HUDEP-2 (cell line): ENCODE data around the gene PYDC2.

Experiments used
- DNase-seq, 76 experiments: peaks; one replicate each; lab custom pipeline; 2025; ENCODE audit not compliant: unreplicated experiment in 76 of 76; lab: John Stamatoyannopoulos, UW

The PYDC2 gene

DNA sequence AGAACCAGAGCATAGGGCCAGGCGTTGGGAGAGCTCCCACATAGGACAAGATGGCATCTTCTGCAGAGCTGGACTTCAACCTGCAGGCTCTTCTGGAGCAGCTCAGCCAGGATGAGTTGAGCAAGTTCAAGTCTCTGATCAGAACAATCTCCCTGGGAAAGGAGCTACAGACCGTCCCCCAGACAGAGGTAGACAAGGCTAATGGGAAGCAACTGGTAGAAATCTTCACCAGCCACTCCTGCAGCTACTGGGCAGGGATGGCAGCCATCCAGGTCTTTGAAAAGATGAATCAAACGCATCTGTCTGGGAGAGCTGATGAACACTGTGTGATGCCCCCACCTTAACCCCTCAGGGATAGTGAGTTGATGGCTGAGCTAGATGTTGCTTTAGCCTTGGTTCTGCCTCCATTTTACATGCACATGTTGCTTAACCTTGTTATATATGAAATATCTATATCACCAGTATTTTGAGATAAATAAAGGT is at the start of gene PYDC2:
PYDC2 (plus strand) TSS at position 51 of the 483 bp plus-strand sequence; CDS start at position 51, 0 bp downstream.
- DNase-seq = no peak

DNA sequence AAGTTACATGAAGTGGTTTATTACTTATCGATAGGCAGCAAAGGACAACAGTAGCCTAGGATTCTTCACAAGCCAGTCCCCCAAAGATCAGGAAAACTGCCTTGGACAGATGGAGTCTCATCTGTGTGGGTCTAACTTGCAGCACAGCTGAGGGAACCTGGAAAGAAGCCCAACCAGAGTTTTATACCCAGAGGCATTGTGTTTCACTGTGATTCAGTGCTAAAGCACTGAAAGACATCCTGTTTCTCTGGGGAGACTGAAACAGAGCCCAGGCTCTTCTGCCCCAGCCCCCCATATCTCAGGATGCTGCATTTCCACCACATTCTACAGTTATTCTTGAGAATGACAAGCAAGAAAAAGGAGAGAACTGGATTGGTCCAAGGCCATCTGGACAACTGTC is 48.2 kb upstream of the PYDC2 start:
- DNase-seq = no peak

DNA sequence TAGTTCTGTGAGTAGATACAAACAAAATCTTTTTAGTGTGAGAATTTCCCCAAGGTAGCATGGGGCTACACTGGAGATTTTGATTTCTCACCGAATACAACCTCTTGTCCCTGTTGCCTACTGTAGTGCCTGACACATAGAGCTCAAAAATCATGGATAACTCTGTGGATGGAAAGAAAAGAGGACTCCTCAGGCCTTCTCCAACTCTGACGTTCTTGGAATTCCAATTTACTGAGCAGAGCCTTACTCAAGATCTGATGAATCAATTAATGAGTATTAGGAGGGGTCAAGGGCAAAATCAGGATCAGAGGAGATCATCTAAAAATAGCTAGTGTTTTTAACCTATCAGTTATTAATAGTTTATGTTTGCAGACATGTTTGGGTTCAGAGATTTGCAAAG is 46.7 kb upstream of the PYDC2 start:
- DNase-seq = no peak

DNA sequence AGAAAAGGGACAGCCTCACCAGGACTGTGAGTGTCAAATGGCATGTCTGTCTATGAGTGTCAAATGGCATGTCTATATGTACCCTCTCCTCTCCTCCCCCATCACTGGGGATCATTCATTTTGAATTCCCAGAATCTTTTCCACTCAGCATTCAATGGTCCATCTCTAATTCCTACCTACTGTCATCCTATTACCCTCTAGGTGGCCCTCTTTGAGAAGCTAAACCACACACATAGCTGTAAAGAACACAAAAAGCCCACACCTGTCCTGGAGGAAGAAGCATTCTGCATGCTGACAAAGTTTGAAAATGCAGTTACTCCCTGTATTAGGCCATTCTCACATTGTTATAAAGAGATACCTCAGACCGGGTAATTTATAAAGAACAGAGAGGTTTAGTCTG is 46.2 kb upstream of the PYDC2 start:
- no peak for DNase-seq

DNA sequence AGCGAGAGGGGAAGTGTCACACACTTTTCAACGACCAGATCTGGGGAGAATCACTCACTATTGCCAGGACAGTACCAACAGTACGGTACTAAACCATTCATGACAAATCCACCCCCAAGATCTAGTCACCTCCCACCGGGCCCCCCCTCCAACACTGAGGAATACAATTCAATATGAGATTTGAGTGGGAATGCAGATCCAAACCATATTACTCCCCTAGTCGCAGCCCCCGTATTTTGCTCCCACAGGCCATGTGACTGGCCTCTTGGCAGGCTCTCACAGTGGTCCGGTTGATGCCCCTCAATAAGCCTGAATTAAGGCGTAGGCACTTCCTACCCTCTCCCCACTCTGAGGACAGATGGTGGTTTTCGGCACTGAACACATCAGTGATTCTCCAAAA is 45.4 kb upstream of the PYDC2 start:
- DNase-seq = no peak

DNA sequence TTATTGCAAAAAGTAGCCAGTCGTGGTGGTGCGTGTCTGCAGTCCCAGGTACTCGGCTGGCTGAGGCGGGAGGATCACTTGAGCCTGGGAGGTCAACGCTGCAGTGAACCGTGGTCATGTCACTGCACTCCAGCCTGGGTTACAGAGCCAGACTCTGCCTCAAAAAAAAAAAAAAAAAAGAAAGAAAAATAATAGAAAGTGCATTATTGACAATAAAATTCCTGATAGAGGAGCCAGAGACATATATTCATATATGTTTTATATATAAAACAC is 43.6 kb upstream of the PYDC2 start:
- DNase-seq = no peak

DNA sequence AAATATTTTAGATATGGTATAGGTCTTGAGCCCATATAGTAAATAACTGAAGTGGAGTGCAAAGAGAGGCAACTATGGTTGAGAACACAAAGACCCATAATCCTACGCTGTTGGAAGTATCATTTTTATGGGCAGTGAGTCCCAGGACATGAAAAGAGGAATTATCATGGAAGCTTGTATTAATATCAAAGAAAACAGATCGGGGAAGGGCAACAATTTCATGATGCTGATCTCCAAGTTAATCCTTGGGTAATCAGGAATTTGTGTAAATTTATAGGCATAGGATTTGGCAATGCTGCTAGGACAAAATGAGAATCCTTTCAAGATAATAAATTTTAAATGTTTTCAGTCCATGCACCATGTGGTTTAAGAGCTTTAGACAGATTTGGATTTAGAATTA is 40.2 kb upstream of the PYDC2 start:
- no peak for DNase-seq

DNA sequence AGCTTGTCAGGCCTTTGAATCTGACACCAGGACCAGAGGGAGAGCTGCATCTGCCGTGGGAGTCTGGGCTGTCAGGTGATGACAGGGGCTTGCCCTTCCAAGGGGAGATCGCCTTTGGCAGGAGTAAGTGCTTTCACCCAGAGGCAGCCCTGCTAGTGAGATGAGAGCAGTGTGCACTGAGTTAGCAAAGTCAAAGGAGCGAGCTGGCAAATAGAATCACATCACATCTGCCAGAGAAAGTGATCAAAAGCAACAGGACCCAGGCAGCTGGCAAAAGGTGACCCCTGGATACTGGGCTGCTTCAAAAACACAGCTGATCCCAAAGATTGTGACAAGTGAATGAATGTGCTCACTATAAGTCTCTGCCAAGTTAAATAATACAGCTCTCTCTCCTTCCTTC is 36.1 kb upstream of the PYDC2 start:
- no peak for DNase-seq

DNA sequence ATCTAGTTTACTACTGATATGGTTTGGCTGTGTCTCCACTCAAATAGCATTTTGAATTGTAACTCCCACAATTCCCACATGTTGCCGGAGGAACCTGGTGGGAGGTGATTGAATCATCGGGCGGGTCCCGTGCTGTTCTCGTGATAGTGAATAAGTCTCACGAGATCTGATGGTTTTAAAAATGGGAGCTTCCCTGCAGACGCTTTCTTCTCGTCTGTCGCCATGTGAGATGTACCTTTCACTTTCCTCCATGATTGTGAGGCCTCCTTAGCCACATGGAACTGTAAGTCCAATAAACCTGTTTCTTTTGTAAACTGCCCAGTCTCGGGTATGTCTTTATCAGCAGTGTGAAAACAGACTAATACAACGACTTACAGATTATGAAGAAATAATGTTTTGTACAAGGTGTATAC is 35.6 kb upstream of the PYDC2 start:
- no peak for DNase-seq

DNA sequence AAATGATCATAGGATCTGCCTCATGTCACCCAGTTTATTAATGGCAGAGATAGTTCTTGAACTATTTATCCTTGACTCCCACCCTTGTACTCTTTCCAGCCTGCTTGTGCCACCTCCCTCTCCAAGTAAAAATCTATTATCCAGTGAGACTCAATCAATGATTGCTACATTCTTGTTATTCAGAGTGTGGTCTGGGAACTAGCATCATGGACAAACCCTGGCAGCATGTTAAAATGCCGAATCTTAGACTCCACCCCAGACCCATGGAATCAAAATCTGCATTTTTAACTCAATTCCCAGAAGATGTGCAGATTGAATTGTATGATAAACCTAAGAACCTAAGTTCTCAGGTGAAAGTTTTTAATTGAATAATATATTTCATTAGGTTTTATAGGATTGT is 34.7 kb upstream of the PYDC2 start:
- DNase-seq = no peak

DNA sequence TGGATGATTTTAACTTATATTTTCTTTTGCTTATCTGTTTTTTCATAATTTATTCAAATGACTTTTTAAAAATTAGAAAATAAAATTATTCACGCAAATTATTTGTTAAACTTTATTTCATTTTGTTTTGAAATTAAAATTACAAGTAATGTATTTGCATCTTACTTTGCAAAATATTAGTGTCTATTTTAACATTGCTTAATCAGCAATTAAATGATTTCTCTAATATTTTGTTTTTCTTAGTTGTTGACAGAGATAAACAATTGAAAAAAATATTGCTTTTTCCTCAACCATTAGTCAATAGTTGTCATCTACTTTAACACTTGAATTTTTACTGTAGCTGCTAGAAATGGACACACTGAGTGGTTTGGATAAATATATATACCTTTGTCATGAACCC is 32.8 kb upstream of the PYDC2 start:
- DNase-seq = no peak

DNA sequence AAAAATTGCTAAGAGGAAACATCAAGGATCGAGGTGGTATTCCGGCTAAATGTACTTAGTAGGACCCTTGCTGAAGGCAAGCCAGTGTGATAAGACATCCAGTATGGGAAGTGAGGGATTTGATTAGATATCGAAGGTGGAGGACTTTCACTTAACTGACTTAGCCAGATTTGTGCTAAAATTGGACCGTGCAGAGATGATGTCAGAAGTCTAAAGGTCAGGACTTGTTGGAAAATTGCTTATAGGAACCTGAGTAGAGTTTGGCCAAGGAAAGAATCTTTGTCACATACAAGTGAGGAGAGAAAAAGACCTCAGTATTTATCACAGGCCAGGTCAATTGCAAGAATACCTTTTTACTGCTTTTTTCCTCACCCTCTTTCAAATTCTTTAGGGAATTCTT is 30.9 kb upstream of the PYDC2 start:
- no peak for DNase-seq

DNA sequence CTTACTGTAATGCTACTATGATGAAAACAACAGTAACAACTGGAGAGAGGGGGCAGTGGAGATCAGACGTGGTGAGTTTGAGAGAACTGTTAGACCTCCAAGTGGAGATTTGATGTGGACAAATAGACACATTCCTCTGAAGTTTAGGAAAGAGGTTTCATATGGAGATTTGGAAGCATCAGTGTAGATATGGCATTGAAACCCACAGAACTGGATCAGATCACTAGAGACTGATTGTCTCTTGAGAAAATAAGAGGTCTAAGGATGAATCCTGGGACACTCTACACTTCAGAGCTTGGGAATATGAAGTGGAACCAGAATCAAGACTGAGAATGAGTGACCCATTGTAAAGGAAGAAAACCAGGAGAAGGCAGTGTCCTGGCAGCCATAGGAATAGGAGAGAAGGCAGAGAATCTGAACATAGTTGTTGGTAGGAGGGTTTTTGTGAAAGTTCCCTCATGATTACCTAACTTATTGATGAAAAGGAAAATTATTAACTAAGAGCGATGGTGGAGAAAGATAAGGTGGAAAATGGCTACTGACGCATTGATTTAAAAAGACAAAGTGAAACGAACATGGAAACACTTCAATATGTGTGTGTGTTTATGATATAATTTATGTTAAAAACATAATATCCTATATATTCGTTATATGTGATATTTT is 29.7 kb upstream of the PYDC2 start:
- DNase-seq = no peak

DNA sequence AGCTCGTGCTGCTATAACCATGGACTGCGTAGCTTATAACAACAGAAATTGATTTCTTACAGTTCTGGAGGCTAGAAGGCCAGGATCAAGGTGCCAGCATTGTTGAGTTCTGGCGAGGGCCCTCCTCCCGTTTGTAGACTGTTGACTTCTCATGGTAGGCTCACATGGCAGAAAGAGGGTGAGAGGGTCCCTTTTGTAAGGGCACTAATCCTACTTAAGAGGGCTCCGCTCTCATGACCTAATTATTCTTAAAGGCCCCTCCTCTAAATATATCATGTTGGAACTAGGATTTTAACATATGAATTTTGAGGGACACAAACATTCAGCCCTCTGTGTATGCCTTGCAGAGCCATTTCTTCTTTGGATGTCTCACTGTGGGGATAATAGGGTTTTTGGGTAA is 28.8 kb upstream of the PYDC2 start:
- DNase-seq = no peak

DNA sequence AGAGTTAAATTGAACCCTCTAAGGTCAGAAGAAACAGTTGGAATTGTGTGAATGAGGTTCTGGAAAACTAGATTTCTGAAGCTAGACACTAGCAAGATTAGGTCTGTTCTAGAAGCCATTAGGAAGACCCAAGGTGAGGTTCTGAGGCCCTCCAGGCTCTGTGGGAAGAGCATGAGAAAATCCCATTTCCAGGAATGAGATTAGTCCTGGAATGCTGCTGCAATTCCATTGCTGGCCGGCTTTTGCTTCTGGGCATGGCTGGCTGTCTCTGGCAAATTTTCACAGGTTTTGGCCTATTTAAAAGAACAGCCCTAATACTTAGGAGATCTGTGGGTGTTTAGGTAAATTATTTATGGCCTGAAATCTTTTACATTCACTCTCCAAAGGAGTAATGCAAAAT is 26.9 kb upstream of the PYDC2 start:
- DNase-seq = no peak

DNA sequence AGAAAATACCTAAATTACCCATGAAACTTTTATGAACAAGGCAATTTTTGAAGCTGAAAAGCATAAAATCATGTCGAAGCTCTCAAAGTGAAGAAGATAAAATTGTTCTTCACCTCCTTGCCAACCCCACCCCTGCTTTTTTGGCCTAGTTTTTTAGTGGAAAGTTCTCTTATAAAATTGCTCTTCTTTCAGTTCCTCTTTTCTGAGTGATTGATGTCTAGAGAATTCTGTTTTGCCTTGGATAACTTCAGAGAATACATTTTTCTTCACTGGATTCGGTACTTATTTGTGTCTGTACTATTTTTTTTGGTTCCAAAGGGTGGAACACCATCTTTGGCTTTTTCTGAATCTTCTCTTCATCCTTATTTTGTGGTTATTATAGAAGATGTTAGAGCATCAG is 25.0 kb upstream of the PYDC2 start:
- no peak for DNase-seq

DNA sequence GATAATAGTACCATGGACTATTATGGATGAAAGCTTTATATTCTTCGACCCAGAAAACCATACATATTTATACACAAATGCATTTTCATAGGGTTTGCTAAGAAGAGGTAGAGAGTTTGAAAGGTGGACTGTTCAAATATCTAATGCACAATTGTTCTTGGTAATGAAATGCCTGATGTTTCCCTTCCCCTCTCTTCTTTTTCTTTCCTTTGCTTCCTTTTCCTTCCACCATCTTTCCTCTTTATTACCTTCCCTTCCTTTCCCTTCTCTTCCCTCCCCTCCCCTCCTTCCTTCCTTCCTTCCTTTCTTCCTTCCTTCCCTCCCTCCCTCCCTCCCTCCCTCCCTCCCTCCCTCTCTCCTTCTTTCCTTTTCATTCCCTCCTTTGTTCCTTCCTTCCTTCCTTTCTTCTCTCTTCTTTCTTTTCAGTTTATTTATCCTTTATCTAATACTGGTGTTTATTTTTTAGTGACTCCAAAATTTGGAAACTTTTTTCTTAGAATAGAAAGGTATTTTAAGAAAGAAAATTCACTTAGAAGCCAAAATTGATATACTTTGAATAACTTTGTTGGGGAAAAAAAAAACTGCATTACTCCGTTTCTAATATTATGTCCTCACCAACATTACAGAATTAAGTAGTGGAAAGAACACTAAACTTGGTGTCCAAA is 22.7 kb upstream of the PYDC2 start:
- no peak for DNase-seq

DNA sequence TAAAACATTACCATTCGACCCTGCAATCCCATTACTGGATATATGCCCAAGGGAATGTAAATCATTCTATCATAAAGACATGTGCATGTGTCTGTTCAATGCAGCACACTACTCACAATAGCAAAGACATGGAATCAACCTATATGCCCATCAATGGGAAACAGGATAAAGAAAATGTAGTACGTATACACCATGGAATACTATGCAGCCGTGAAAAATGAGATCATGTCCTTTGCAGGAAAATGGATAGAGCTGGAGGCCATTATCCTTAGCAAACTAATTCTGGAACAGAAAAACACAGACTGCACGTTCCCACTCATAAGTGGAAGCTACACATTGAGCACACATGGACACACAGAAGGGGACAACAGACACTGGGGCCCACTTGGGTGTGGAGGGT is 20.4 kb upstream of the PYDC2 start:
- DNase-seq = no peak

DNA sequence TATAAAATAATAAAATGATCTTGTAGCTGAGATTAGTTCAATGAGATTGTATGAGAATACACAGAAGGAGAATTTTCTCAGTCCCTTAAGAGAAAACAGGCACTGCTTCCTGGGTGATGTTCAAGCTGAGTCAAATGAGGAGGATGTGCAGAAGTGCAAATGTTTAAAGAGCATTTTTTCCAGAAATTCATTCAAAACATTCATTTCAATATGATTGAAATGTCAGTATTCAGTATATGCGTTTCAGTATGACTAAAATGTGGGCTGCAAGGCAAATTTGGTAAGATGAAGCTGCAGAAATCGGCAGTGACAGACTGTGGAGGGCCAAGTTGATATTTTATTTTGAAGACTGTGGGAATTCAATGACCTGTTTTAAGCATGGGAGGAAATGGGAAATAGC is 19.3 kb upstream of the PYDC2 start:
- no peak for DNase-seq

DNA sequence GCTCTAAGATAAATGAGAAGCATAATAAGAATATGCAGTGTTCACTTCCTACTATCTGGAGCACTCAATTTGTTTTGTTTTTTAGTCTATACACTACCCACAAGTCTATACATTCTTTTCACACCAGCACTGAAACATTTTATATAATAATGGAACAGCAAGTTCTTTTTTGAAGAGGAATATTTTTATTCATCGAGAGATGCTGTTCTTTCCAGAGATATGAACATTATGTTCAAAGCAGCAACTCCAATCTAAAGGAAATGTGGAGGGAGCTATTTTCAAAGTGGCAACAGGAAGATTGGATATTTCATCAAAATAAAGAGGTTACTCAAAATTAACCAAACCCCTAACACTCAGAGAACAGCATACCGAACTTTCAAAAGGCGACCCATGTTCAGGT is 16.4 kb upstream of the PYDC2 start:
- no peak for DNase-seq

DNA sequence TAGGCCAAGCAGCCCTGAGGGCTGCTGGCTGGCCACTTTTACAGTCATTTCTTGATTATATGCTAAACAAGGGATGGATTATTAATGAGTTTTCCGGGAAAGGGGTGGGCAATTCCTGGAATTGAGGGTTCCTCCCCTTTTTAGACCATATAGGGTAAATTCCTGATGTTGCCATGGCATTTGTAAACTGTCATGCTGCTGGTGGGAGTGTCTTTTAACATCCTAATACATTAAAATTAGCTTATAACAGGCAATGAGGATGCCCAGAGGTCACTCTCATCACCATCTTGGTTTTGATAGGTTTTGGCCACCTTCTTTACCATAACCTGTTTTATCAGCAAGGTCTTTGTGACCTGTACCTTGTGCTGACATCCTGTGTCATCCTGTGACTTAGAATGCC is 11.7 kb upstream of the PYDC2 start:
- no peak for DNase-seq

DNA sequence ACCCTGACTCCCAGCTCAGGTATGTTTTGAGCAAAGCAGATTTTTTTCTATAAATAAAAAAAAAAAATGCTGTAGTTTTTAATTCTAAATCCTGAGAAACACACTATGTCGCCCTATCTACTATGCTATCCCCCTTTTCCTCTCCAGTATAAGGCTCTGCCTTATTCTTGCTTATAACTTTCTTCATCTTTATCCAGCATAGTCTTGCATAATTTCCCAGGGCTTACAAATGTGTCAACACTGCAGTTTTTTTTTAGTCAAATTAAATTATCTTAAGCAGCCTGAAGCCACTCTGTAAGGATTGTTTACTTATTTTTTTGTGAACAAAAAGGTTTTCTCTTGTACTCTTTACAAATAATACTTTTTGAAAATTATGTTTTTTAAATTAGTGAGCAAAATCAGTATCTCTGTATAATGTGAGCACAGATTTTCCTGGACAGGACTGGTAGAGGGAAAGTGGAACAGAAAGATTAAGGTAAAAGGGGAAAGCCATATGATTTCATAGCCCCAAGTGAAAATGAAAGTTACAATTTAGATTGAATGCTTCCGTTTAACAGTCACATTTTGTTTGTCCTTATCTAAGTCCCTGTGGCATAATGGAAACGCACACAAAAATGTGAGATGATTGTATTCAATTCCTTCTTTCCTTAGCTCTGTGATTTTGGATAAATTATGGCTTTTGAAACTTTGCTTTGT is 5.6 kb upstream of the PYDC2 start:
- DNase-seq = no peak
